HG03469 (cell line): ENCODE measurements around the gene RNF14.

Source experiments
- ATAC-seq: cut with Tn5 transposase; IDR thresholded peaks from one replicate; pipeline ENCODE4 v1.9.1; 2021; ENCODE audit warnings: mild to moderate bottlenecking, moderate library complexity, moderate number of reproducible peaks; ENCODE audit not compliant: unreplicated experiment

RNF14 gene

GRCh38 chr5:141973871-141974595 lies 5.1 kb downstream of the RNF14 start:
- ATAC-seq, result no peak

DNA sequence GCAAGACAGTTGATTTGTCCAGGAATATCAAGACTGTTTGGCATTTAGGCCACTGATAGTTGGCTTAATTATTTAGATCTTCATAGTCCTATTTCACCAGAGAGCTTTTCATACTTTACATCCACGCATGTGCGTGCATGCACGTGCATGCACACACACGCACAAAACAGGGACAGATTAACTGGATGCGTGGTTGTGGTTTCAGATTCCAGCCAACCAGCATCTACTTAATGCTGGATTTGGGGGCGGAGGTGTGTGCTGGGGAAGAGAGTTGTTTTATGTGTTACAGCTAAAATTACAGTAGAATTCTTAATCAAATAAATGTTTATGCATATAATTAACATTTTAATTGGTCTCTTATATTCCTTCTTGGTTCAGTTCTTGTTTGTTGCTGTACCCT lies 7.3 kb downstream of the RNF14 start:
- no peak for ATAC-seq

DNA sequence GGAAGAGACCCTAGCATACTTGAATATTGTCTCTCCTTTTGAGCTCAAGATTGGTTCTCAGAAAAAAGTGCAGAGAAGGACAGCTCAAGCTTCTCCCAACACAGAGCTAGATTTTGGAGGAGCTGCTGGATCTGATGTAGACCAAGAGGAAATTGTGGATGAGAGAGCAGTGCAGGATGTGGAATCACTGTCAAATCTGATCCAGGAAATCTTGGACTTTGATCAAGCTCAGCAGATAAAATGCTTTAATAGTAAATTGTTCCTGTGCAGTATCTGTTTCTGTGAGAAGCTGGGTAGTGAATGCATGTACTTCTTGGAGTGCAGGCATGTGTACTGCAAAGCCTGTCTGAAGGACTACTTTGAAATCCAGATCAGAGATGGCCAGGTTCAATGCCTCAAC lies 9.5 kb downstream of the RNF14 start:
- no peak for ATAC-seq

- no peak for ATAC-seq
Observed at GRCh38 chr5:141982626-141983025, 13.7 kb downstream of the RNF14 start.

- ATAC-seq, result no peak
Observed at GRCh38 chr5:141986072-141986471, 17.2 kb downstream of the RNF14 start.

DNA sequence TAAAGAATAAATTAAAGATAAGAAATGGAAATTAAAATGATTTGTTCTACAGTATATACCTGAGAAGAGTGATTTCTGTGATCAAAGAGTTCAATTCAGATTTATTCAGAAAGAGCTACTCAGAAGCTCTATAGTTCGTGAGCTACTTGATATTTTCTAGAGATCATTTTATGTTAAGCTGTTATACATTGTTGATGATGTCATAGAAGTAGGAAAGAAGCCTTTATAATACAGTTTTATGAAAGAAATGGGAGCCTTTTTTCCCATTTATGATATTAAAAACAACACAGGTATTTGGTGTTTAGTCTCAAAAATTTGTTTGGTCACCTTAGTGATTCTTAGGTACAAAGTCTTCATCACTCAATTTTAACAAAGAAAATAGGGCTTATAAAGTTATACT lies 20.8 kb downstream of the RNF14 start:
- ATAC-seq, result no peak

GRCh38 chr5:141992349-141992963 lies 23.6 kb downstream of the RNF14 start:
- no peak for ATAC-seq

DNA sequence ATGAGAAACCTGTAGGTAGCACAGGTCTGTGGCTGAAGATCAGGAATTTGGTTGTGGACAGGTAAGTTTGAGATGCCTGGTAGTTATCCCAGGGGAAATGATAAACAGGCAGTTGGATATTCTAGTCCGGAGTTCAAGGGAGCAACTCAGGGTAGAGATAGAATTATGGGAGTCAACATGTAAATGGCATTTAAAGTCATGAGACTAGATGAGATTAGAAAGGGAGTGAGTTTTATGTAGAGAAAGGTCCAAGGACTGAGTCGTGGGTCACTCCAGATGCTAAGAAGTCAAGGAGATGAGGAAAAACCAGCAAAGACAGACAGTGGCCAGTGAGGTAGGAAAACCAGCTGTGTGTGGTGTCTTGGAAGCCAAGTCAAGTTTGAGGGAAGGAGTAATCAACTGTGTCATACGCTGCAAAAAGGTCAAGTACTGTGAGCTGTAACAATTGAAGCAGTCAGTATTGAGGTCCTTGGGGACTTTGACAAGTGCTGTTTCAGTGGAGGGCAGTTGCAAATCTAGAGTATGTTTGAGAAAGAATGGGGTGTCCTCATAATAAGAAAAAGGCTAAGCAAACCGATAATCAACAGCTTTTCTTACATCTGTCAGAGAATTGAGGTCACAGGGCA lies 25.7 kb downstream of the RNF14 start:
- ATAC-seq, result no peak

DNA sequence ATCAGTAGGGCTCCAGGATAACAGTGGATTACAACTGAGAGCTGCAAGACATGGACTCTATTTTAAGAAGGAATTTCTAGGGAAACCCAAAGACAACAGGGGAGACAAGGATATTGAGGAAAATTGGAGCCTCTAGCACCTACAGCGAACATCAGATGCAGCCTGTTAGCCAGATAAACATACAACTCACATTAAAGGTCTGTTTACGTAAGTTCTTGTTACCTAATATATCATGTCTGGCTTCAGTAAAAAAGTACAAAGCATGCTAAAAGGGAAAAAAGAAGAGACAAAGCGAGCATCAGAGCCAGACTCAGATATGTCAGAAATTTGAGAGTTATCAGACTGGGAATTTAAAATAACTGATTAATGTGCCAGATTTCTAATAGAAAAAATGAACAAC lies 26.8 kb downstream of the RNF14 start:
- no peak for ATAC-seq

DNA sequence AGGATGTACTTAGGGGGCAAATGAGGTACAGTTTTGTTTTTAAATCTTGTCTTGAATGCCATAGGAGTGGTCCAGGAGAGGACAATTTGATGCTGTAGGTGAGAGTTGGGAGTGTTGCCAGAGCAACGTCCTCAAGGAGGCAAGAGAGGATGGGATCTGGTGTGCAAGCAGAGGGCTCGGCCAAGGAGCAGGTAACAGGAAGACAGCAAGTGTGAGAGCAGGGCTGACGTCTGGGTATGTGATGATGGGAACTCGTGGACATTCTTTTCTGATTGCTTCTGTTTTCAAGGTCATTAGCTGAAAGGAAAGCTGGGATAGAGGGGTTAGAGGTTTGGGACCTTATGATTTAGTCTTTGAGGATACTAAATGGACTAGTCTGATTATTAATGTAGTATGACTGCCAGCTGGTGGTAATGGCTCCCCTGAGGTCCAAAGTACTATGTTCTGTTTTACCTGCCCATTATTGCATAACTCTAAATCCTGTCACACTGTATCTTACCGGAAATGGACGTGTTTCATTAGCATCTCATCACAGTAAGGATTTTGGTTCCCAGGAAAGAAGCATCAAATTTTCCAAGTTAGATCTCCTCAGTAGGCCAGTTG lies 28.6 kb downstream of the RNF14 start:
- no peak for ATAC-seq

DNA sequence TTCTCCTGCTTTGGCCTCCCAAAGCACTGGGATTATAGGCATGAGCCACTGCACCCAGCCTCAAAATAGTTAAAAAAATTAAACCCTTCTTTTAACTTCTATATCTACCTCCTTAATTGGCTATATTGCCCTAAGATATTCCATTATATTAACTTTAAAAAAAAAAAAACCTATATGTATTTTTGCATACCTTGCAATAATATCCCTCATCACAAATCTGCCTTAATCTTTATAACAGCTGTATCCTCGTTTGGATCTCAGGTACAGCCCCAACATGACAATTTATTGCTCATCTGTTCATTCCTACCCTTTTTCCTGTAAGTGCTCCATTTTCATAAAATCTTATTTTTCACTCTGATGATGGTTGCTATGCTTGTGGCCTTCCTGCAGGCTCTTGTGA lies 31.3 kb downstream of the RNF14 start:
- ATAC-seq, result no peak

DNA sequence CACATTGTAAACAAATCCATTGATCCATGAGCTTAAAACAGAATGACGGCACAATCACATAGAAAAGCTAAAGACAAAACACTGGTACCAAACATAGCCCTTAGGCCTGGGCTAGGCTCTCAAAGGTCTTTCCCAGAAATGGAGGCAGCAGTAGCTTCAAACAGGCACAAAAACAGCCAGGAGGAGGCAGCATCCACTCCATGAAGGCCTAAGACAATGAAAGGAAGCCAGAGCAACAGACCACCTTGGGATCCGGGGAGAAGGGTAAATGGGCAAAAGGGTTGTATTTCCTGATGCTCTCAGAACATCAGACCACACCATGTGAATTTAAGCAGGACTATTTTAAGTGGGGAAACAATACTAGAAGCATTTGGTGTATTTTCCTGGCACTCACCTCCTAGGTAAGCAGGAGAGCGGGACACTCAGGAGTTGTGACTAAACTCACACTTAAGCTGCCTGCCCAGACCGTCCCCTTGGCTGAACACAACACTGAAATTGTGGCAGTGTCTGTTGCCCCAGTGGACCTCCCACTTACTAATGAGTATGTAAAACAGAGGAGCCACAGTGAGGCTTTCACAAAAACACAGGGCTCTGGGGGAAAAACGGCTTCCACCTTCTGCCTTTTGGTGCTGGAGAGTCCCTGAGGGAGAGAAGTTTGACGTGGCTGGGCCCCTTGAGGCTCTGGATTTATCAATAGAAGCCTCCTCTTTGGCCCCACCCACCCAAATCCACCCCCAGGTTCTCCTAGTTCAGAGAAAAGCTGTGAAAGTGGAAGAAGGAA lies 32.0 kb downstream of the RNF14 start:
- no peak for ATAC-seq

DNA sequence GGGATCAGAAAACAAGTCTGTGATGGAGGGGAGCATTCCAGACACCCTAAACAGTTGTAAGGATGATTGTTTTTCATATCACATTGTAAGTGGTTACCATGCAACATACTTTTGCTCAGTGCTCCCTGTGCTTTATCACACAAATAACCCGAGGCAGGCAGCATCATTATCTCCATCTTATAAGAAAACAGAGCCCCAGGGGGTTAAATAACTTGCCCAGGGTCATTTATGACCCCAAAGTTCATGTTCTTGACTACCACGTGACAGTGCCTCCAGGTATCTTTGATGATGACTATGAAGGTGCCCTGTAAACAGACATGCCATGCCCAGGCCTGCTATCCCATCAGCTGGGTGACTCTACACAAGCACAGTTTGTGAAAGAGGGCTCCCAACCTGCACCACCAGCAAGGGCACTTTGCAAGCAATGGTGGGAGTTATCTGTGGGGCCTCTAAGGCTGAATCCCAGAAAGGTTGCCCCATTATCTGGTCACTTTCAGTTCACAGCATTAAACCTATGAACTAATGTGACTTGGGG lies 34.4 kb downstream of the RNF14 start:
- ATAC-seq, result no peak

GRCh38 chr5:142006363-142007236 lies 37.7 kb downstream of the RNF14 start:
- no peak for ATAC-seq

DNA sequence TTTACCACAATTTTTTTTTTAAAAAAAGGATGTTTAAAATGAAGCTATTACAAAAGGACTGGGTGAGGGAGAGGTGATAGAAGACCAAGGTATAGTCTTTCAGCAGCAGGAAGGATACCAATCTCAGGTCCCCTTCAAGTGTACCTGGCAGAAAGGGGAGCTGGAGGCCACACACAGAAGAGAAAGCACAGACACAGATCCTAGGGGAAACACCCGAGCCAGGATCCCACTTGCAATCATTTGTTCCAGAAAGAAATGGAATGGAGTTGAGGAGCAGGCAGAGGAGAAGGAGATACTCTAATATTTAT lies 38.3 kb downstream of the RNF14 start:
- no peak for ATAC-seq

DNA sequence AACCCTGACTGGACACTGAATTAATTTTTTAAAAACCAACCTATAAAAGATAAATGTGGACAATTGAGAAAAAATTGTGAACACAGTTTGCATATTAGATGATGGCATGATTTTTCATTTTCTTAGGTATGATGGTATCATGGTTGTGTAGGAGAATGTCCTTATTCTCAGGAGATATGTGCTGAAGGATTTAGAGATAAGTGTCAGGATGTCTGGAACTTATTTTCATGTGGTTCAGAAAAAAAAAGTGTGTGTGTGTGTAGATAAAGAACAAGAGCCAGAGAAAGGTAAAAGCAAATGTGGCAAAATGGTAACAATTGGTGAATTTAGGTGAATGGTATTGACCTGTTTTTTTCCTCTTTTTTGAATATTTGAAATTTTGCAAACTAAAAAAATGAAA lies 39.9 kb downstream of the RNF14 start:
- ATAC-seq, result no peak

GRCh38 chr5:142009886-142010285 lies 41.0 kb downstream of the RNF14 start:
- no peak for ATAC-seq

- ATAC-seq, result no peak
Observed at GRCh38 chr5:142011572-142012185, 42.8 kb downstream of the RNF14 start.

GRCh38 chr5:142012186-142012785 lies 43.4 kb downstream of the RNF14 start:
- ATAC-seq, result no peak
